ENCODE measurements around the gene CDC42BPA.

The CDC42BPA gene

DNA sequence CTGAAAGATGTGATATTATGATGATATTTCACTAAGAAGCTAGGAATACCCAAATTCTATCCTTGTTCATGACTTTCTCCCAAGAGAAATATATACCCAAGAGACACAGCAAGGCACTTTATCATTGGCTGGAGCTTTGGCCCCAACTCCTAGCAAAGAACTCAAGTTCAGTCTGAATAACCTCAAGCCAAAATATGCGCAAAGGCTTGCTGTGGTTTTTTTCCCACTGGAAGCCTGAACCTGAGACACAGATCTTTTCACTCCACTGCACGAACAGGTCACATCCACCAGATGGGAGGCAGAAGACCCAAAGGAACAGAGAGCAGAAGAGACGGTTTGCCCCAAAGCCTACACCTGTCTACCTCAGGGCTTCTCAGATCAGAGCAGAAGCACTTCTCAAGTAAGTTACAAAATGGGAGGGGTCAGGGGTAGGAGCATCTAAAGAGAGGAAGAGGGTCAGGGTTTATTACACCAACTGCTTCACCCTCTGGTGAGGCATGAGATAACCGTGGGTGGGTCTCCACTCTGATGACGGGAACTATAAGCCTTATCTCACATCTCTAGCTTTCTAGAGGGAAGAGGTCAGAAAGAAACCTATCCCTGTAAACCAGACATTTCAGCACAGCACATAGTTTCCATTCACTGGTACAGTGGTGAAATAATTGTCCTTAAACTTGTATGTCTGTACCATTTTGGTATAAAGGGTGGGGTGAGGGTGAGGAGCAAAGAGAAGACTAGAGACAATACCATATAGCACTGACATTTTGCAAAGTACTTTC, 17.1 kb upstream of the CDC42BPA start:
- DNase-seq: no peak

DNA sequence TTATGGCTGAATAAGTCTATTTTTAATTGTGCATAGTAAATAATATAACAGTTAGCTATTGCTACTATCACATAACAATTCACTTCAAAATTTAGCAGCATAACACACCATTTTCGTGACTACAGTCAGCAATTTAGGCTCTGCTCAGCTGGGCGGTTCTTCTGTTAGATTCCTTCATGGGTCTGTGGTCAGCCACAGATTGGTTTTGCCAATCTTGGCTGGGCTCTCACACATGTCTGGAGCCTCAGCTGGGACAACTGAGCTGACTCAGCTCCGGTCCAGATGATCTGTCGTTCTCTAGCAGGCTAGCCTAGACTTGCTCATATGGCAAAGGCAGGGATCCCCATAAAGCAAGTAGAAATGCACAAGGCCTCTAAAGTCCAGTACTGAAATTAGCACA, 15.1 kb upstream of the CDC42BPA start:
- no peak for DNase-seq

GRCh38 chr1:227330279-227331076, 12.2 kb upstream of the CDC42BPA start:
- DNase-seq: no peak

DNA sequence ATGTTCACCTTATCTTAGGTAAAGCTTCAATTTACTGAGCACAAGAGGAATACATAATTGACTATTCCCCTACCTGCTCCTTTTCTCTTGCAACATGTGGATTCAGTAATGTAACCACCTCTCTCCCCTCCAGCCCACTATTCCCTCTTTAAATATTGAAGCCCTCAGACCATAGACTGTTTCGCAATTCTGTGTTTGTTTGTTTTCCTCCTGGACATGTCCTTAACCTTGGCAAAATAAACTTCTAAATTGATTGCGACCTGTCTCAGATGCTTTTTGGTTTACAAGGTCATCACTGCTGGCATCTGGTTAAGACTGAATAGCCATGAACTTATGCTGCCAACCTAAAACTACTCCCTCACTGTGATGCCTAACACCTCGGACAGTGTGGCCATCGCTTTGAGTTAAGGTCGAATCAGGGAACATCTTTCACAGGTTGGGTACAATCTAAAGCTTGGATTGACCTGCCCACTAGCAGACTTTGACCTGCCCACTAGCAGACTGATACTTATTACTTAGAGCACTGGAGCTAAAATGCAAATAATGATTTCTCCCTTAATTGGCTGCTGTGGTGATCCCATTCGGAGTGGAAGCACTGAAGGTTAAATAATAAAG, 10.2 kb upstream of the CDC42BPA start:
- DNase-seq: no peak

DNA sequence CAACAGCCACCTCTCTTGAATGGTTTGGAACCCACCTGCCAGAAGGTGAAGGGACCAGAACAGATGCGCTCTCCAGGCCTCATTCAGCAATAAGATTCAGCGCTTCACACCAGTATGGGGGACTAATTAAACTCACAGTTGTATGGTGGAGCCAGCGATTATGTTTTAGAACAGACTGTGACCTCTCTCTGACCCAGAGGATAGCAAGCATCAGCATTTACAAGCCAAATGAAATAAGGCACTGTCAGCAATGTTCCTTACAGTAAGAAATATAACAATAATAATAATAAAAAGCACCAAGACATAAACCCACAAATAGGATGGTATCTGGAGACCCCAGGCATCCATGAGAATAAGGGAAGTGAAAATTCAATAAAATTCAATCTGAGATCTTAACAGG, 6.9 kb upstream of the CDC42BPA start:
- no peak for DNase-seq

DNA sequence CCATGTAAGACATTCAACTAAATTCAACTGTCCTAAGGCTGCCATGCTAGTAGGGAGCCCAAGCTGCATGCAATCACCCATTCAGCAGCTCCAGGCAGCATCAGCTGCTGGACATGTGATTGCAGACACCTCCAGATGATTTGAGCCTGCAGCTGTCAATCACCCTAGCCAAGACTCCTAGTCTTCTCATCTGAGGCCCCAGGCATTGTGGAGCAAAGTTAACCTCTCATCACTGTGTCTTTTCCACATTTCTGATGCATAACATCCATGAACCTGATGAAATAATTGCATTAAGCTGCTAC, 5.6 kb upstream of the CDC42BPA start:
- no peak for DNase-seq

DNA sequence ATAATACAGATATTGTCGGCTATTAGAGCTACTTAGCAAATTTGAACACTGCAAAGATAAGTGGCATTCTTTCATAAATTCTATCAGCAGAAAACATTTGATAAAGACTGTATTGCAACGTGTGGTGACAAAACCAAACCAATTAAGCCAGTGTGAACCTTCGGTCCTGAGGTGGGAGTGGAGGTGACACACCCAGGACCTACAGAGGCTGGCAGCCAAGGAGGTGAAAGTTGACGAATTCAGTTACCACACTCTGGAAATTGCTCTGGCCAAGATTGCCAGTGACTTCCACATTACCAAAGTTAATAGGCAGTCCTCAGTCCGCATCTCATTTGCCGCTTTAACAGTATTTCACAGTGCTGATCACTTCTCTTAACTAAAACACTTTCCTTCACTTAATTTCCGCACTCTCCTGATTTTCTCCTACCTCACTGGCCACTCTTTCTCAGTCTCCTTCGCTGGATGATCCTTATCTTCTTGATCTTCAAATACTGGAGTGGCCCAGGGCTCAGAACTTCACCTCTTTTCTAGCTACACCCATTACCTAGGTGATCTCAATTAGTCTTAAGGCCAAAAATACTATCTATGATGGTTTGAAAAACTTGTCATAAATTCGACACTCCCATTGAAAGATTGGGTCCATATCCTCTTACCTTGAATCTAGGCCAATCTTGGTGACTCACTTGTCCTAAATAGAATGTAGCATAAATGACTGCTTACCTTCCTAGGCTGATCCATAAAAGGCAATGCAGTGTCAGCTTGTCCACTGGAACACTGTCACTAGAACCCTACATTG, 5.1 kb upstream of the CDC42BPA start:
- no peak for DNase-seq

- no peak for DNase-seq
These were observed 4.1 kb upstream of the CDC42BPA start for GRCh38 chr1:227322376-227322775.

DNA sequence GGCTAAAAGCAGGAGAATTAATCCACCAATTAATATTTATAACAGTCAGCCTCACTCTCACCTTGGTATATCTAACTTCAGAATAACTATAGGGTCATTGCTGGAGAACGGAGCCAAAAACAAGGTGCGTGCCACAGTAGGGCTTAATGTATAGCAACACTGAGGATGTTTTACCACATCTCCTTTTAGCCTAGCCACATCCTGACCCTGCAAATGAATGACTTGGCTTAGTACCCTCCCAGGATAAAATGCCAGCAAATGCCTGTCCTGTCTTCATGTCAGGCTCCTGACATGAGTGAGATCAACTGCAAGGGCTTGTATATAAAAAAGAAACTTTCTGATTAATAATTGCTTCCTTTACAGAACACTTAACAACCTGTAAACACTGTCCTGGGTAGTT, 2.7 kb upstream of the CDC42BPA start:
- DNase-seq: no peak

GRCh38 chr1:227320476-227320875, 2.2 kb upstream of the CDC42BPA start:
- no peak for DNase-seq

GRCh38 chr1:227318853-227319607, 738 bp upstream of the CDC42BPA start:
- peak; percentile 58 for DNase-seq

- DNase-seq: peak; percentile 81
These were observed 723 bp downstream of the CDC42BPA start for GRCh38 chr1:227317523-227318015.

- peak; percentile 35 for DNase-seq
These were observed 1.3 kb downstream of the CDC42BPA start for GRCh38 chr1:227317011-227317451.

DNA sequence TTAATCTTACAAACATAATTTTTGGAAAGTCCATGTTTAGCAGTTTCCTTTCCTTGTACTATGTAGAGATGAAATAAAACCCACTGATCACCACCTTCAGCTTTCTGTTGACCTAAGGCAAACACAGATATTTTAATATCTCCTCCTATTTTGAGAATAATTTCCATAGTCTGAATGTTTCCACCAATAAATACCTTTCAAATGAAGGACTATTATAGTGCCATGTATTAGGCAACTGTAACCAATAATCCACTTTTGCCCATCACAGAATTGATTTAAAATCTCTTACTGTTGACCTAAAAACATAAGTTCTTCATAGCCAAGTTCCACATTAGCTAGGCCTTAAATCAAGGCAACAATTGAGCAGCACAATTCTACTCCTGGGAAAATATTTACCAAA, 1.8 kb downstream of the CDC42BPA start:
- no peak for DNase-seq

DNA sequence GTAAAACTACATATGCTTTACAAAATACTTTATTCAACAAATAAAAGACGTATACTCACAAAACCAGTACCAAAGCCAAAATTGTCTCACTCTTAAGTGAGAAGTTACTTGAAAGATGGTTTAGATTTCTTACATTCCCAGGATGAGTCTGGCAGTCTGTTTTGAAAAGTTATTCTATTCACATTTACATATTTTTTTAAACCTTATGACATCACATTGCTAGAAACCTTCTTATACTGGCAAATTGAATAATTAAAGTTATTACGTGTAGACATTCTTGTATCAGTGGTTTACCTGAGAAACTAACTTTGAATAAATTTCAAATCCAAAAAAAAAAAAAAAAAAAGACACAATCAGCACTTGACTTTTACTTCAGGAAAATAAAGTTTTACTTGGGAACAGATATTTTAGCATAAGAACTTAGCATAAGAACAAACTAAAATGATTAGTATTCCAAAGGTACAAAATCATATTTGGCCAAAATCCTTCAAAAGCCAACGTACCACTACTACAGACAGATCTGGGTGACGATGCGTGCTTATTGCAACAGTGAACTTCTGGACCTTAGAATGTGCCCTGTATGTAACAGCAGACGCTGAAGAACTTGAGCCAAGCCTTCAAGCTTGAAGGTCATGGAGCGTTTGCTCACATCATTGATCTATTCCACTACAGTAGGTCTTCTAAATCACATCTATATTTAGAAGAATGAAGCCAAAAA, 2.5 kb downstream of the CDC42BPA start:
- peak; percentile 49 for DNase-seq

DNA sequence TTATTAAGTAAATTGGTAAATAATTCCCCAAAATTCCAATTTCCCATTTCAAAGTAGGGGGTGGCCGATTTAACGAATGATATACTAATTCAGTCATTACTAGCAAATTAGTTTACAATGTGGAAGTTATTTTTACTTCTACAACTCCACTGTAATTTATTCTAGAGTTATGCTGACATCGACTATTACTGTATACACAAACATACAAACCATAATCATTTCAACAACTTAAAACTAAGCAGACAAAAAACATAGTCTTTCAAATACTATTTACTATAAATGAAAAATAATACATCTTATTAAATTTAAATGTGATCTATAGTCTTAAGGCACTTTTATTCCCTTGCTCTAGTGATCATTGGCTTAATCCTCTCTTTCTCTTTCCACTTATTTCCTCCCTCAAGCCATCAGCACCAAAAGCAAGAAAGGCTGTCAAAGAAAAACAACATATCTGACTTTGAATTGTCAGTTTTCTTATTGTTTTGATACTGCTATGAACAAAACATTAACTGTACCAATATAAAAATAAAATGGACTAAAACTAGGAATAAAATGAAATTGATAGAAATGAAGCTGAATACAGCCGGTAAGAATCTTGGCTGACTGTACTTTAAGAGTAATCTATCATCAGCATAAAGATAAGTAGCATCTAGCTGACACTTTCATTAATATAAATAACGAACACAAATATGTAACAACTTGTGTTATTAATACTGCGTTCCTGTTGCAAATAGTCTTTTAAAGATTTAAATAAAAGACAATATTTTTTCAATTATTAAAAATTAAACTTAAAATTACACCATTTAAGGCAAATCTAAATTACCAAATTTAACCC, 4.1 kb downstream of the CDC42BPA start:
- DNase-seq: no peak

DNA sequence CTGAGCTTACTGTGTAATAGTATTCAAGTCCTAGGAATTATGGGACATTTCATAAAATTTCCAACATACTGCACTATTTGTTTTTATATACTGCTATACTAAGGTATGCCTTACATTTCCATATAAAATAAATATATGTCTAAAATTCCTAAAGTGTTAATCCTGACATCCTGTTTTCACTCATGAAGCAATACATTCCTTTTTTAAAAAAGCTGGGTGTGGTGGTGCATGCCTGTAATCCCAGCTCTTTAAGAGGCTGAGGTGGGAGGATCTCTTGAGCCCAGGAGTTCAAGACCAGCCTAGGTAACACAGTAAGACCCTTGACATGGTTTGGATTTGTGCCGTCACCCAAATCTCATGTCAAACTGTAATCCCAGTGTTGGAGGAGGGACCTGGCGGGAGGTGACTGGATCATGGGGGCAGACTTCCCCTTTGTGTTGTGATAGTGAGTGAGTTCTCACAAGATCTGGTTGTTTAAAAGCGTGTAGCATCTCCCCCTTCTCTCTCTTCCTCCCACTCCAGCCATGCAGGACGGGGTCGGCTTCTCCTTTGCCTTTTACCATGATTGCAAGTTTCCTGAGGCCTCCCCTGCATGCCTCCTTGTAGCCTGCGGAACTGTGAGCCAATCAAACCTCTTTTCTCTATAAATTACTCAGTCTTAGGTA, 5.8 kb downstream of the CDC42BPA start:
- DNase-seq: peak; percentile 79

DNA sequence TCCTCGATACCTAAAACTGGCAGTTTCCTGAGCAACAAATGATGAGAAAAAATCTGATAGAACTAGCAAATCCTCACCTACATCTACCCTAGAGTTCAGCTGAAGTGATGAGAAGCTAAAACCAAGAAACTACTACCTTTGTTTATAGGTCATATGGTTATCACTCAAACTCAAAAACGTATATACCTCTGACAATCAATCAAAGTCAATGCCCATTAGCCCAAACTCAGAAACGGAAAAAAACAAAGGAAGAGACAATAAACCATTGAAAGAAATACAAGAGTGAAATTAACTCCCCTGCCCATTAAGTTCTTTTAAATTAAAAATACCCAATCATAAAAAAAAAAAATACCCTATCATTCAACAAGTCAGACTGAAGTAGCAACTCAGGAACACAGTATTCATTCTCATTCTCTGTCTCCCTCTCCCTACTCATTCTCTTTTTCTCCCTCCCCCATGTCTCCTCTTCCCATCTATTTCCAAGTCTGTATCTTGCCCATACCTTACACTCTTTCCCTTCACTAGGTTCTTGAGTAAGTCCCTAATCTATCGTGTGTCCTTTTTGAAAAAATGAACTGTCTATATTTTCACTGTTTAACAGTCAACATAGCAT, 6.8 kb downstream of the CDC42BPA start:
- DNase-seq: no peak

Data from fibroblast of skin of back (primary cell).